Left kidney (tissue), 2 donors: ENCODE measurements around the gene PTMA. TPM values are rescaled to one million over a fixed set of nuclear protein-coding genes. Genes with fewer than 3 reads are reported as not detected.
"Not testable (repeated sequence)": the region's sequence is repeated elsewhere in the genome, so short reads cannot be mapped to it uniquely, and the experiment has no call there.

ENCODE experiments used
- DNase-seq: peaks from one replicate; pipeline ENCODE4 v3.0.0-alpha.2; 2013
- polyA plus RNA-seq: library from polyadenylated mRNA; unstranded; fragments of 120-200 nt; gene quantifications from one replicate; pipeline ENCODE4 v1.2.1, GENCODE V29; 2013; ENCODE audit not compliant: insufficient read length

The PTMA gene
- polyA plus RNA-seq, 1 donor, result 1,955 TPM

DNA sequence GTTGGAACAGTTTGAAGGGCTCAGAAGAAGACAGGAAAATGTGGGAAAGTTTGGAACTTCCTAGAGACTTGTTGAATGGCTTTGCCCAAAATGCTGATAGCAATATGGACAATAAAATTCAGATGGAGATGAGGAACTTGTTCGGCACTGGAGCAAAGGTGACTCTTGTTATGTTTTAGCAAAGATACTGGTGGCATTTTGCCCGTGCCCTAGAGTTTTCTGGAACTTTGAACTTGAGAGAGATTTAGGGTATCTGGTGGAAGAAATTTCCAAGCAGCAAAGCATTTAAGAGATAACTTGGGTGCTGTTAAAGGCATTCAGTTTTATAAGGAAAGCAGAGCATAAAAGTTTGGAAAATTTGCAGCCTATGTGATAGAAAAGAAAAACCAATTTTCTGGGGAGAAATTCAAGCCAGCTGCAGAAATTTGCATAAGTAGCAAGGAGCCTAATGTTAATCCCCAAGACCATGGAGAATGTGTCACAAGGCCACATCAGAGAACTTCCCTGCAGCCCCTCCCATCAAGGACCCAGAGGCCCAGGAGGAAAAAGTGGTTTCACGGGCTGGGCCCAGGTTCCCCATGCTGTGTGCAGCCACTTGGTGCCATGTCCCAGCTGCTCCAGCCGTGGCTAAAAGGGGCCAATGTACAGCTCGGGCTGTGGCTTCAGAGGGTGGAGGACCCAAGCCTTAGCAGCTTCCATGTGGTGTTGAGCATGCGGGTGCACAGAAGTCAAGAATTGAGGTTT lies 40.0 kb downstream of the PTMA start:
- not testable (repeated sequence) for DNase-seq

DNA sequence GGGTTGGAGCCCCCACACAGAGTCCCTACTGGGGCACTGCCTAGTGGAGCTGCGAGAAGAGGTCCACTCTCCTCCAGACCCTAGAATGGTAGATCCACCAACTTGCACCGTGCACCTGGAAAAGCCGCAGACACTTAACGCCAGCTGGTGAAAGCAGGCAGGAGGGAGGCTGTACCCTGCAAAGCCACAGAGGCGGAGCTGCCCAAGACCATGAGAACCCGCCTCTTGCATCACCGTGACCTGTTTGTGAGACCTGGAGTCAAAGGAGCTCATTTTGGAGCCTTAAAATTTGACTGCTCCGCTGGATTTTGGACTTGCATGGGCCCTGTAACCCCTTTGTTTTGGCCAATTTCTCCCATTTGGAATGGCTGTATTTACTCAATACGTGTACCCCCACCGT lies 40.7 kb downstream of the PTMA start:
- not testable (repeated sequence) for DNase-seq

DNA sequence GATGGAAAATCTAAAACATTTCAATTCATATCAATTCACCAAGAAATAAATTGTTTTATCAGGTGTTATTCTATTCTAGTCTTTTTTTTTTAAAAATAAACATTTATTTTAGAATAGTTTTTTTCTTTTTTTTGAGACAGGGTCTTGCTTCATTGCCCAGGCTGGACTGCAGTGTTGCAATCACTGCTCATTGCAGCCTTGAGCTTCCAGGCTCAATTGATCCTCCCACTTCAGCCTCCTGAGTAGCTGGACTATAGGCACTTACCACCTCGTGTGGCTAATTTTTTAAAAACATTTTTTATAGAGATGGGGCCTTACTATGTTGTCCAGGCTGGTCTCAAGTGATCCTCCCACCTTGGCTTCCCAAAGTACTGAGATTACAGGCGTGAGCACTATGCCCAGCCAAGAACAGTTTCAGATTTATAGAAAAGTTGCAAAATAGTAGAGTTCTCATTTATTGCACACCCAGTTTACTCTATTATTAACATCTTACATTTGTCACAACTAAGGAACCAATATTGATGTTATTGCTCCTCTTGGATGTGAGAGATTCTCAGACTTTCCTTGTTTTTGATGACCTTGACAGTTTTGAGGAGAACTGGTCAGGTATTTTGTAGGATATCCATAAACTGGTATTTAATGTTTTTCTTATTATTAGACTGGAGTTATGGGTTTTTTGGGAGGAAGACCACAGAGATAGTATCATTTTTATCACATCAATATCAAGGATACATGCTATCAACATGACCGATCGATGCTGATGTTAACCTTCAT lies 42.9 kb downstream of the PTMA start:
- no peak for DNase-seq

DNA sequence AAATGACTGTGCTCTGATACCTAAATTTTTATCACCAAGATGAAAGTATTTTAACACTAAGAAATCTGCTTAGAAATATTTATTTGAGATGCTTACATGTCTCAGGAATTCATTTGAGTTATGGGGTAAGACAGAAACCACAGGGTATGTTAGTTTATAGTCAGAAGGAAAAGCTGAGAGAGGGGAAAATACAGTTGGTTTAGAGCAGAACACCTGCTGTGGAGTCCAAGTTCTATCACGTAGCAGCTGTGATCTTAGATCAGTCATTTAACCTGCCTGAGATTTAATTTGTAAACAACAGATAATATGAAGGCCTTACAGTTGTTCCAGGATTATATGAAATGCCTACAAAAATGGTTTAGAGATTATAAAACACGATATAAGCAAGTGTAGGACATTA lies 43.7 kb downstream of the PTMA start:
- no peak for DNase-seq

DNA sequence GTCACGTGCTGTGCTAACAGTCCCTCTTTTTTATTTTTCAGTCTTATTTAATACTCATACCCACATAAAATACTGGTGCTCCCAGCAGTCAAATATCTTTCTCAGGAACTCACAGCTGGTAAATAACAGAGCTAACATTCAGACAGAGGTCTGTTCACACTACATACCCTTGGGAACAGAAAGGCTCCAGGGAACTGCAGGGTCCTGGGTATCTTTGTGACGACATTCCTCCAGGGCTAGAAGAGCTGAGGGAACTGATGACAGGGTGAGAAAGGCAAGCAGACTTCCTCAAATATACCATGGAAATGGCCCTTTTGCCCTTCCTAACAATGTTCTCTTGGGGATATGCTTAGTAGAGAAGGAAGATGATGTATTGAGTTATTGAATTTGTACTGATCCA lies 53.4 kb downstream of the PTMA start:
- no peak for DNase-seq

Other genes starting within 250 kb of the PTMA start
- gene NCL, start 244.0 kb upstream of the PTMA start, polyA plus RNA-seq, result 1,232 TPM
- 0.55 TPM for gene NMUR1, start 178.1 kb upstream of the PTMA start, polyA plus RNA-seq
- gene TEX44, start 115.7 kb upstream of the PTMA start, polyA plus RNA-seq, result not detected
- gene PDE6D, start 72.8 kb downstream of the PTMA start, polyA plus RNA-seq, result 26.9 TPM
- 69.6 TPM for gene COPS7B, start 77.9 kb downstream of the PTMA start, polyA plus RNA-seq
- 0.18 TPM for gene NPPC, start 217.9 kb downstream of the PTMA start, polyA plus RNA-seq